Erythroblast (primary cell): ENCODE results near the gene CCDC188.

ENCODE experiments used
- GATA1 ChIP-seq: IDR thresholded peaks from 2 replicates; pipeline ENCODE4 v1.6.1; 2011; ENCODE audit warnings: low read depth, mild to moderate bottlenecking, control low read depth, low read length, moderate library complexity
- POLR2A ChIP-seq: IDR thresholded peaks from 2 replicates; pipeline ENCODE4 v1.6.1; 2011; ENCODE audit warnings: mild to moderate bottlenecking, low read length

GRCh38 chr22:20170170-20170569 is 19.3 kb upstream of the CCDC188 start:
- TF ChIP-seq POLR2A (no peak), GATA1 (no peak)
